ENCODE results near the gene ARNT2.

Gene ARNT2

DNA sequence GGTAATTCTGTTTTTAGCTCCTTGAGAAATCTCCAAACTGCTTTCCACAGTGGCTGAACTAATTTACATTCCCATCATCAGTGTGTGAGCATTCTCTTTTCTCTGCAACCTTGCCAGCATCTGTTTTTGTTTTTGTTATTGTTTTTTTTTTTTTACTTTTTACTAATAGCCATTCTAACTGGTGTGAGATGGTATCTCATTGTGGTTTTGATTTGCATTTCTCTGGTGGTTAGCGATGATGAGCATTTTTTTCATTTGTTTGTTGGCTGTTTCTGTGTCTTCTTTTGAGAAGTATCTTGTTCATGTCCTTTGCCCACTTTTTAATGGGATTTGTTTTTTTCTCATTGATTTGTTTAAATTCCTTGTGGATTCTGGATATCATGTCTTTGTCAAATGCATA lies 161.2 kb downstream of the ARNT2 start:
- no peak for DNase-seq (ENCODE audit: low read depth)
- H3K4me3 ChIP-seq (ENCODE audit: low read depth, low read length), result no peak overlapping the region
- TF ChIP-seq, protein P1, sequence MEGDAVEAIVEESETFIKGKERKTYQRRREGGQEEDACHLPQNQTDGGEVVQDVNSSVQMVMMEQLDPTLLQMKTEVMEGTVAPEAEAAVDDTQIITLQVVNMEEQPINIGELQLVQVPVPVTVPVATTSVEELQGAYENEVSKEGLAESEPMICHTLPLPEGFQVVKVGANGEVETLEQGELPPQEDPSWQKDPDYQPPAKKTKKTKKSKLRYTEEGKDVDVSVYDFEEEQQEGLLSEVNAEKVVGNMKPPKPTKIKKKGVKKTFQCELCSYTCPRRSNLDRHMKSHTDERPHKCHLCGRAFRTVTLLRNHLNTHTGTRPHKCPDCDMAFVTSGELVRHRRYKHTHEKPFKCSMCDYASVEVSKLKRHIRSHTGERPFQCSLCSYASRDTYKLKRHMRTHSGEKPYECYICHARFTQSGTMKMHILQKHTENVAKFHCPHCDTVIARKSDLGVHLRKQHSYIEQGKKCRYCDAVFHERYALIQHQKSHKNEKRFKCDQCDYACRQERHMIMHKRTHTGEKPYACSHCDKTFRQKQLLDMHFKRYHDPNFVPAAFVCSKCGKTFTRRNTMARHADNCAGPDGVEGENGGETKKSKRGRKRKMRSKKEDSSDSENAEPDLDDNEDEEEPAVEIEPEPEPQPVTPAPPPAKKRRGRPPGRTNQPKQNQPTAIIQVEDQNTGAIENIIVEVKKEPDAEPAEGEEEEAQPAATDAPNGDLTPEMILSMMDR (IDR thresholded peaks at IDR 0.05; ENCODE audit: low read depth, low read length, missing control alignments), result no peak
- in situ Hi-C loops (cut with HindIII; ENCODE audit: low sequenced_read_pairs), result loop anchor here (25.0 kb wide), 1 partner anchor 222 kb away; the partner anchor contains the start of gene CEMIP

DNA sequence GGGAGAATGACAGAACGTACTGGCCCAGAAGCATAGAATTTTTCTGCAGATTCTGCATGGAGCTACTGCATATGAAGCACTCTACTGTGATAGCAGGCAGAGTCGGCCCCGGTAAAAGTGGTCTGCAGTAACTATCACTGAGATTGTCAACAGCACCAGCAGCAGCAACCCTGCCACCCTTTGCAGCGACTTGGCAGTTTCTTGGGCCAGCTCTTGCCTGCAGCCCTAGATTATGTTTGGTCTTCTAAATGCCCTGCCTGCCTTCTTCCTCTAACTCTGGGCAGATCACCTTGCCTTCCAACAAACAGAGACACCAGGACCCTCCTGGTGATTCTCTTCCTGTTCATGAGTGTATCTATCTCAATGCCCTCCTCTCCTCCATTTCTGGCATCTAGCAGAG lies 161.8 kb downstream of the ARNT2 start:
- in situ Hi-C loops (cut with HindIII; ENCODE audit: low sequenced_read_pairs), result loop anchor here (25.0 kb wide), 1 partner anchor 221 kb away; the partner anchor contains the start of gene CEMIP
- no peak overlapping the region for H3K4me3 ChIP-seq (ENCODE audit: low read depth, low read length)
- no peak for DNase-seq (ENCODE audit: low read depth)
- TF ChIP-seq, protein P1 (IDR thresholded peaks at IDR 0.05; ENCODE audit: low read depth, low read length, missing control alignments), result no peak

DNA sequence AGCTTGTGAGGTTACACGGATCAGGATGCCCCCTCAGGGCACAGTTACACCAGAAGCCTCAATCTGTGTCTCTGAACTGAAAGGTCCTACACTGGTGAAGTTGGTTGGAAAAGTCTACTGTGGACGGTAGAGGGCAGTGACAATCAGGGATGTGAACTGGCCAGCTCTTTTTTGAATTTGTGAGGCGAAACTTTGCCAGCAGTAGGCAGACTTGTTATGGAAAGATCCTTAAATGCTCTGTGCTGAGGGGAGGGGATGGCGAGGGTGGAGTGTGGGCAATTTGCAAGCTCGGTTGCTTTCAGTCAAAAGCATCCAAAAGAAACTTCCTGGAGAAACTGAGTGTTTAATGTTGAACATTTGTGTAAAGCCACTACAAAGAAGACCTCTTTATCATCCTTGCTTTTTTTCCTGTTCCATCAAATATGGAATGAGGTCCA lies 163.6 kb downstream of the ARNT2 start:
- TF ChIP-seq, protein P1 (IDR thresholded peaks at IDR 0.05; ENCODE audit: low read depth, low read length, missing control alignments), result peak; percentile 93
- in situ Hi-C loops (cut with HindIII; ENCODE audit: low sequenced_read_pairs), result loop anchor here (25.0 kb wide), 1 partner anchor 220 kb away; the partner anchor contains the start of gene CEMIP
- peak; percentile 93 for DNase-seq (ENCODE audit: low read depth)

DNA sequence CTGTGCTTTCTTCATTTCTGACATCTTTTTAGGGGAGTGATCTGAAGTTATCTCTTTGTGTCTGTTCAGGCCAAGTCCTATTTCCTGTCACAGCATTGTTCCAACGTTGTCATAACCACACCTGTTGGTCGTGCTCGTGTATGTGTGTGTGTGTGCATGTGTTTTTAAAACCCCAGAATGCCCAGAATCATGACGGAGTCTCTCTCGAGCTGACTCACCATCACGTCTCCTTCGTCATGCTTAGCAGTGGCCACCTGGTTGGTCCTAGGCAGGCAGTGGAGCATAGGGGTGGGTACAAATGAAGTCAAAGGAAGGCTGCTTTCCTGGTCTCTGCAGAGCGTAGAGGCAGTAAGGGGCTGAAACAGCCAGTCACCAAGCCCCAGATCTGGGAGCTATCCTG lies 164.1 kb downstream of the ARNT2 start:
- in situ Hi-C loops (cut with HindIII; ENCODE audit: low sequenced_read_pairs), result loop anchor here (25.0 kb wide), 1 partner anchor 219 kb away; the partner anchor contains the start of gene CEMIP
- TF ChIP-seq, protein P1 (IDR thresholded peaks at IDR 0.05; ENCODE audit: low read depth, low read length, missing control alignments), result no peak
- H3K4me3 ChIP-seq (ENCODE audit: low read depth, low read length), result no peak overlapping the region
- DNase-seq (ENCODE audit: low read depth), result peak; percentile 56

More for the DNA sequence above, 163.6 kb downstream of the ARNT2 start:
- H3K4me3 ChIP-seq (ENCODE audit: low read depth, low read length), result no peak overlapping the region

DNA sequence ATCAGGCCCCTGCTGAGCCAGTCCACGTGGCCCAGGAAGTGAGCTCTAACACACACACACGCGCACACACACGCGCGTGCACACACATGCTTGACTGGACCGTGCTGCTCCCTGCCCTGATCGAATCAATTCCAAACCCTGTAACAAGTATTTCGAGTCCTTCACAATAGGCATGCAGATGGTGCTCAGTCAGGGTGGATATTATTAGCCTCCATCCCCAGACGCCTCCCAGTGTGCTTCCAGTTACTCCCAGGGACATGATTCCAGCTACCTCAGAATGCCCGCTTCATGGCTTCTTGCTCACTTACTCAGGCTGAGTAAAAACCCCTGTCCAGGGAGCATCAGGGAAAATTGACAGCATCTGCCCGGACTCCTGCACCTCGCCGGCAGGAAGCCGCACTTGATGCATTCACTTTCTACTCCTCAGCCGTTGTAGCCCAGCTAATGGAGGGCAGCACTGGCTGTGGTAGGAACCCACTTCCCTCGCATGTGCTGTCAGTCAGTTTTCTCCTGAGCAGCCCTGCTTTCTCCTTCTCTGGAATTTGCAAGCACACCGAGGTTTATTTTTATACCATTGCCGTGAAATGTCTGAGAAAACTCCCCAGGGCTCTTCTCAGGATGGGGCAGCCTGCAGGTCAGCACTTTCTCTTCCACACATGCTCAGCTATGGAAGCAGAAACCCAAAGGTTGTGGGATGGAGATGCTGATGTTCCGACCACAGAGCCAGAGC lies 164.9 kb downstream of the ARNT2 start:
- TF ChIP-seq, protein P1 (IDR thresholded peaks at IDR 0.05; ENCODE audit: low read depth, low read length, missing control alignments), result no peak
- H3K4me3 ChIP-seq (ENCODE audit: low read depth, low read length), result no peak overlapping the region
- in situ Hi-C loops (cut with HindIII; ENCODE audit: low sequenced_read_pairs), result loop anchor here (25.0 kb wide), 1 partner anchor 218 kb away; the partner anchor contains the start of gene CEMIP
- DNase-seq (ENCODE audit: low read depth), result peak; percentile 35

DNA sequence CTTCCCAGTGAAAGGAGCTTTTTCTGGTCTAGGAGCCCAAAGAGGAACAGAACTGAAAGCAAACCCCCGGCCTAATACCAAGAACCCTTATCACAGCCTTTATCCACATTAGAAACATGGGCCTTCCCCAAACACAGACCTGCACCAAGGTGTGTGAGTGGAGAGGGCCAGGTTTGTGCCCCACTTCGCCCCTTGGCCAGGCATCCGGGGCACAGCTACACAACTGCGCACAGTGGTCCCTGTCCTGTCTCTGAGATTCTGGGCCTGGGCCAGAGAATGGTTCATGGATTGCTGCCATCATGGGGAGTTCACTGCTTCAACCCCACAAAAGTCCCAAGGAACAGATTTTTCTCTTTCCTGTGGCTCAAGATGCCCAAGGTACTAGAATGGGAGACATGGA lies 165.5 kb downstream of the ARNT2 start:
- TF ChIP-seq, protein P1 (IDR thresholded peaks at IDR 0.05; ENCODE audit: low read depth, low read length, missing control alignments), result no peak
- no peak overlapping the region for H3K4me3 ChIP-seq (ENCODE audit: low read depth, low read length)
- in situ Hi-C loops (cut with HindIII; ENCODE audit: low sequenced_read_pairs), result loop anchor here (25.0 kb wide), 1 partner anchor 218 kb away; the partner anchor contains the start of gene CEMIP
- DNase-seq (ENCODE audit: low read depth), result no peak

All from astrocyte of the cerebellum (primary cell).